Measurements from ENCODE around the gene ZBTB42.

DNA sequence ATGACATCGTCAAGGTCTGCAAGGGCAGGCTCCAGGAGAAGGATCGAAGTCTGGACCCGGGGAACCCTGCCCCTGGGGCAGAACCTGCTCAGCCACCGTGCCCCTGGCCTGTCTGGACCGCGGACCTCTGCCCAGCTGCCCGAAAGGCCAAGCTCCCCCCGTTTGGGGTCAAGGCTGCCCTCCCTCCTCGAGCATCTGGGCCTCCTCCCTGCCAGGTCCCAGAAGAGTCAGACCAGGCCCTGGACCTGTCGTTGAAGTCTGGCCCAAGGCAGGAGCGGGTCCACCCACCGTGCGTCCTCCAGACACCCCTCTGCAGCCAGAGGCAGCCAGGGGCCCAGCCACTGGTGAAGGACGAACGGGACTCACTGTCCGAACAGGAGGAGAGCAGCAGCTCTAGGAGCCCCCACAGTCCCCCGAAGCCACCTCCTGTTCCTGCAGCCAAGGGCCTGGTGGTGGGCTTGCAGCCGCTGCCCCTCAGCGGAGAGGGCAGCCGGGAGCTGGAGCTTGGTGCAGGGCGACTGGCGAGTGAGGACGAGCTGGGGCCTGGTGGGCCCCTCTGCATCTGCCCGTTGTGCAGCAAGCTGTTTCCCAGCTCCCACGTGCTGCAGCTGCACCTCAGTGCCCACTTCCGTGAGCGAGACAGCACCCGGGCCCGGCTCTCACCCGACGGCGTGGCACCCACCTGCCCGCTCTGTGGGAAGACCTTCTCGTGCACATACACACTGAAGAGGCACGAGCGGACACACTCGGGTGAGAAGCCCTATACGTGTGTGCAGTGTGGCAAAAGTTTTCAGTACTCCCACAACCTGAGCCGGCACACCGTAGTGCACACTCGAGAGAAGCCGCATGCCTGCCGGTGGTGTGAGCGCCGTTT is 856 bp downstream of the ZBTB42 start:
- TF ChIP-seq GATA2 (IDR thresholded peaks at IDR 0.05; ENCODE audit: low read depth, low read length), result no peak
- no peak for TF ChIP-seq GATA3 (IDR thresholded peaks at IDR 0.05; ENCODE audit: low read depth, low read length)
